ENCODE data around the gene NQO1.
"Not testable (repeated sequence)": the region's sequence is repeated elsewhere in the genome, so short reads cannot be mapped to it uniquely, and the experiment has no call there.

NQO1 gene

GRCh38 chr16:69754143-69754468 is 27.7 kb upstream of the NQO1 start:
- Mint-ChIP-seq H3K36me3 (ENCODE audit: low read depth) (peaks cover 40% of the 10 kb centered on the region), H3K4me1 (peaks cover 28% of the 10 kb centered on the region), H3K27me3 (no peaks in the 10 kb centered on the region), H3K4me3 (peak overlapping the region; percentile 100), H3K9me3 (no peaks in the 10 kb centered on the region), H3K27ac (peak overlapping the region; percentile 100)
- DNase-seq = no peak
- no peak for ATAC-seq

- ATAC-seq = no peak
- Mint-ChIP-seq H3K27ac (no peak overlapping the region), H3K4me1 (peaks cover 25% of the 10 kb centered on the region), H3K27me3 (no peaks in the 10 kb centered on the region), H3K9me3 (no peaks in the 10 kb centered on the region), H3K4me3 (no peak overlapping the region), H3K36me3 (ENCODE audit: low read depth) (peaks cover 75% of the 10 kb centered on the region)
- DNase-seq = no peak
These were observed 22.5 kb upstream of the NQO1 start for GRCh38 chr16:69748694-69749345.

GRCh38 chr16:69747115-69747514 is 20.8 kb upstream of the NQO1 start:
- Mint-ChIP-seq H3K36me3 (ENCODE audit: low read depth) (peaks cover 76% of the 10 kb centered on the region), H3K4me3 (no peak overlapping the region), H3K4me1 (peaks cover 13% of the 10 kb centered on the region), H3K9me3 (no peaks in the 10 kb centered on the region), H3K27me3 (no peaks in the 10 kb centered on the region), H3K27ac (no peak overlapping the region)
- ATAC-seq = no peak
- no peak for DNase-seq

GRCh38 chr16:69745959-69746358 is 19.6 kb upstream of the NQO1 start:
- Mint-ChIP-seq H3K27ac (no peak overlapping the region), H3K4me1 (peaks cover 7% of the 10 kb centered on the region), H3K9me3 (no peaks in the 10 kb centered on the region), H3K36me3 (ENCODE audit: low read depth) (peaks cover 77% of the 10 kb centered on the region), H3K27me3 (no peaks in the 10 kb centered on the region), H3K4me3 (no peak overlapping the region)
- ATAC-seq = no peak
- no peak for DNase-seq

- H3K27ac Mint-ChIP-seq = no peak overlapping the region
- H3K9me3 Mint-ChIP-seq = no peaks in the 10 kb centered on the region
- H3K36me3 Mint-ChIP-seq (ENCODE audit: low read depth) = peaks cover 73% of the 10 kb centered on the region
- no peak overlapping the region for H3K4me3 Mint-ChIP-seq
- peaks cover 7% of the 10 kb centered on the region for H3K4me1 Mint-ChIP-seq
- H3K27me3 Mint-ChIP-seq = no peaks in the 10 kb centered on the region
- DNase-seq (no peak), ATAC-seq (no peak)
These were observed 18.9 kb upstream of the NQO1 start for GRCh38 chr16:69745232-69745612.

GRCh38 chr16:69744363-69745231 is 18.2 kb upstream of the NQO1 start:
- peaks cover 74% of the 10 kb centered on the region for H3K36me3 Mint-ChIP-seq (ENCODE audit: low read depth)
- H3K4me3 Mint-ChIP-seq = no peak overlapping the region
- no peak for ATAC-seq
- peaks cover 7% of the 10 kb centered on the region for H3K4me1 Mint-ChIP-seq
- no peak for DNase-seq
- peak overlapping the region; percentile 40 for H3K27ac Mint-ChIP-seq
- H3K9me3 Mint-ChIP-seq = no peaks in the 10 kb centered on the region
- H3K27me3 Mint-ChIP-seq = no peaks in the 10 kb centered on the region

- Mint-ChIP-seq H3K27ac (no peak overlapping the region), H3K9me3 (no peaks in the 10 kb centered on the region), H3K4me3 (no peak overlapping the region), H3K4me1 (peaks cover 6% of the 10 kb centered on the region), H3K36me3 (ENCODE audit: low read depth) (peaks cover 54% of the 10 kb centered on the region), H3K27me3 (no peaks in the 10 kb centered on the region)
- ATAC-seq (no peak), DNase-seq (no peak)
These were observed 15.9 kb upstream of the NQO1 start for GRCh38 chr16:69741951-69742904.

GRCh38 chr16:69741519-69741918 is 15.2 kb upstream of the NQO1 start:
- Mint-ChIP-seq H3K9me3 (no peaks in the 10 kb centered on the region), H3K4me3 (no peak overlapping the region), H3K27me3 (no peaks in the 10 kb centered on the region), H3K27ac (no peak overlapping the region), H3K4me1 (peaks cover 5% of the 10 kb centered on the region), H3K36me3 (ENCODE audit: low read depth) (peaks cover 50% of the 10 kb centered on the region)
- peak; percentile 15 for ATAC-seq
- DNase-seq = no peak

GRCh38 chr16:69732101-69732500 is 5.7 kb upstream of the NQO1 start:
- Mint-ChIP-seq H3K27me3 (no peaks in the 10 kb centered on the region), H3K4me1 (peaks cover 9% of the 10 kb centered on the region), H3K9me3 (no peaks in the 10 kb centered on the region), H3K27ac (no peak overlapping the region), H3K36me3 (ENCODE audit: low read depth) (no peaks in the 10 kb centered on the region), H3K4me3 (no peak overlapping the region)
- ATAC-seq (no peak), DNase-seq (no peak)

- H3K4me3 Mint-ChIP-seq; H3K9me3 Mint-ChIP-seq; ATAC-seq; H3K27me3 Mint-ChIP-seq; H3K27ac Mint-ChIP-seq; DNase-seq; H3K36me3 Mint-ChIP-seq (ENCODE audit: low read depth): not testable (repeated sequence)
- H3K4me1 Mint-ChIP-seq = peaks cover 17% of the 10 kb centered on the region
These were observed 4.9 kb upstream of the NQO1 start for GRCh38 chr16:69731280-69731679.

GRCh38 chr16:69729030-69729429 is 2.7 kb upstream of the NQO1 start:
- not testable (repeated sequence) for DNase-seq; H3K36me3 Mint-ChIP-seq (ENCODE audit: low read depth); ATAC-seq; H3K27me3 Mint-ChIP-seq; H3K4me3 Mint-ChIP-seq; H3K9me3 Mint-ChIP-seq; H3K27ac Mint-ChIP-seq
- H3K4me1 Mint-ChIP-seq = peaks cover 27% of the 10 kb centered on the region

- H3K4me3 Mint-ChIP-seq = peak overlapping the region; percentile 81
- peak overlapping the region; percentile 84 for H3K27ac Mint-ChIP-seq
- H3K27me3 Mint-ChIP-seq = no peaks in the 10 kb centered on the region
- DNase-seq (no peak), ATAC-seq (no peak)
- peaks cover 27% of the 10 kb centered on the region for H3K4me1 Mint-ChIP-seq
- H3K36me3 Mint-ChIP-seq (ENCODE audit: low read depth) = no peaks in the 10 kb centered on the region
- no peaks in the 10 kb centered on the region for H3K9me3 Mint-ChIP-seq
These were observed 1.5 kb upstream of the NQO1 start for GRCh38 chr16:69727916-69728270.

GRCh38 chr16:69725480-69726312 is 664 bp downstream of the NQO1 start:
- peak overlapping the region; percentile 84 for H3K27ac Mint-ChIP-seq
- peak overlapping the region; percentile 81 for H3K4me3 Mint-ChIP-seq
- H3K36me3 Mint-ChIP-seq (ENCODE audit: low read depth) = no peaks in the 10 kb centered on the region
- peaks cover 27% of the 10 kb centered on the region for H3K4me1 Mint-ChIP-seq
- ATAC-seq = no peak
- H3K27me3 Mint-ChIP-seq = no peaks in the 10 kb centered on the region
- no peaks in the 10 kb centered on the region for H3K9me3 Mint-ChIP-seq
- DNase-seq = no peak

GRCh38 chr16:69724981-69725479 is 1.3 kb downstream of the NQO1 start:
- Mint-ChIP-seq H3K27me3 (no peaks in the 10 kb centered on the region), H3K4me3 (no peak overlapping the region), H3K27ac (no peak overlapping the region), H3K4me1 (peaks cover 27% of the 10 kb centered on the region), H3K9me3 (no peaks in the 10 kb centered on the region), H3K36me3 (ENCODE audit: low read depth) (no peaks in the 10 kb centered on the region)
- ATAC-seq = no peak
- DNase-seq = no peak
